IMR-90 (cell line): Measurements from ENCODE around the gene PRKAG2. TPM values are rescaled to one million over a fixed set of nuclear protein-coding genes. Genes with fewer than 3 reads are reported as not detected.

Experiments used
- ATAC-seq: fragments of 200-7000 bp; cut with Tn5 transposase; 2 replicates; pipeline ENCODE4 v1.9.1; 2020; ENCODE audit warnings: low read depth, mild to moderate bottlenecking, moderate library complexity
- BruUV-seq: library from RNA; stranded (reverse); fragments of 400-500 nt; replicated peaks from 2 replicates; lab custom pipeline; 2021; lab: Mats Ljungman, UMichigan
- CTCF ChIA-PET: fragments of 300-600 bp; formaldehyde crosslinking; extraction: SDS; loops from one replicate; lab custom pipeline; 2021; ENCODE audit warnings: antibody characterized with exemption; lab: Yijun Ruan, JAX
- POLR2A ChIA-PET: fragments of 300-600 bp; sonication (Branson Sonifier 250); formaldehyde crosslinking; loops from one replicate; lab custom pipeline; 2022; ENCODE audit warnings: antibody characterized with exemption; ENCODE audit not compliant: unreplicated experiment; lab: Charles Lee
- DNase-seq: peaks from one replicate; pipeline ENCODE4 v3.0.0; 2013
- H2AFZ ChIP-seq: replicated peaks from 2 replicates; pipeline ENCODE3; 2013; ENCODE audit warnings: low read length, mild to moderate bottlenecking; ENCODE audit not compliant: poor library complexity
- H2AK5ac ChIP-seq: 2 replicates; pipeline ENCODE4 v1.6.1; 2013; ENCODE audit warnings: low read depth, low read length, inconsistent platforms
- H2AK9ac ChIP-seq: replicated peaks from 2 replicates; pipeline ENCODE3; 2013; ENCODE audit warnings: mild to moderate bottlenecking, low read depth, low read length, moderate library complexity; ENCODE audit not compliant: poor library complexity
- H2BK120ac ChIP-seq: 2 replicates; pipeline ENCODE4 v1.6.1; 2013; ENCODE audit warnings: low read depth, low read length, inconsistent platforms
- H2BK15ac ChIP-seq: 3 replicates; pipeline ENCODE4 v1.6.1; 2013; ENCODE audit warnings: low read depth, low read length, inconsistent platforms
- H2BK20ac ChIP-seq: 2 replicates; pipeline ENCODE4 v1.6.1; 2013; ENCODE audit warnings: low read depth, mild to moderate bottlenecking, inconsistent platforms, low read length, moderate library complexity
- H2BK5ac ChIP-seq: 2 replicates; pipeline ENCODE4 v1.6.1; 2013; ENCODE audit warnings: mild to moderate bottlenecking, low read depth, low read length, inconsistent platforms; ENCODE audit not compliant: poor library complexity, severe bottlenecking
- H3K14ac ChIP-seq: replicated peaks from 2 replicates; pipeline ENCODE4 v1.6.1; 2013; ENCODE audit warnings: low read depth, low read length, inconsistent platforms
- H3K18ac ChIP-seq: 2 replicates; pipeline ENCODE4 v1.6.1; 2013; ENCODE audit warnings: low read depth, low read length, control low read depth
- H3K23ac ChIP-seq: 2 replicates; pipeline ENCODE4 v1.6.1; 2013; ENCODE audit warnings: low read depth, low read length, inconsistent platforms
- H3K27ac ChIP-seq: 2 replicates; pipeline ENCODE4 v1.5.1; 2013; ENCODE audit warnings: mild to moderate bottlenecking, control low read depth, low read length; ENCODE audit not compliant: insufficient read depth
- H3K27me3 ChIP-seq: 2 replicates; pipeline ENCODE4 v1.6.1; 2013; ENCODE audit warnings: low read length; ENCODE audit not compliant: control insufficient read depth, insufficient read depth
- H3K36me3 ChIP-seq: 2 replicates; pipeline ENCODE4 v1.6.1; 2013; ENCODE audit warnings: low read length, mixed read lengths; ENCODE audit not compliant: control insufficient read depth, insufficient read depth
- H3K4ac ChIP-seq: 2 replicates; pipeline ENCODE4 v1.6.1; 2013; ENCODE audit warnings: low read depth, low read length, inconsistent platforms
- H3K4me1 ChIP-seq: 2 replicates; pipeline ENCODE4 v1.6.1; 2013; ENCODE audit warnings: low read length, mixed read lengths; ENCODE audit not compliant: control insufficient read depth, insufficient read depth
- H3K4me2 ChIP-seq: 2 replicates; pipeline ENCODE4 v1.6.1; 2013; ENCODE audit warnings: low read depth, mild to moderate bottlenecking, control low read depth, low read length, moderate library complexity
- H3K4me3 ChIP-seq: 2 replicates; pipeline ENCODE4 v1.5.1; 2013; ENCODE audit warnings: low read depth, mild to moderate bottlenecking, control low read depth, low read length, moderate library complexity; ENCODE audit not compliant: insufficient read depth
- H3K56ac ChIP-seq: 2 replicates; pipeline ENCODE4 v1.6.1; 2013; ENCODE audit warnings: low read length, inconsistent platforms; ENCODE audit not compliant: insufficient read depth; ENCODE audit errors: extremely low read depth
- H3K79me1 ChIP-seq, 2 experiments: 2 replicates each; pipeline ENCODE4 v1.6.1; 2013; ENCODE audit warnings: low read length in 2 of 2, inconsistent platforms in 1 of 2, low read depth in 1 of 2
- H3K9ac ChIP-seq: 2 replicates; pipeline ENCODE4 v1.6.1; 2013; ENCODE audit warnings: low read depth, low read length, control low read depth
- H3K9me1 ChIP-seq: 2 replicates; pipeline ENCODE4 v1.6.1; 2013; ENCODE audit warnings: low read length, inconsistent platforms; ENCODE audit not compliant: insufficient read depth
- H3K9me3 ChIP-seq: 2 replicates; pipeline ENCODE4 v1.6.1; 2013; ENCODE audit warnings: low read length; ENCODE audit not compliant: control insufficient read depth, insufficient read depth
- H4K20me1 ChIP-seq: 2 replicates; pipeline ENCODE4 v1.6.1; 2013; ENCODE audit warnings: low read length, inconsistent platforms; ENCODE audit not compliant: insufficient read depth
- H4K5ac ChIP-seq: 2 replicates; pipeline ENCODE4 v1.6.1; 2013; ENCODE audit warnings: mild to moderate bottlenecking, low read depth, low read length, control low read depth
- H4K8ac ChIP-seq, 2 experiments: 2 replicates each; pipeline ENCODE4 v1.6.1; 2013; ENCODE audit warnings: low read depth in 2 of 2, low read length in 2 of 2, control low read depth in 1 of 2, inconsistent platforms in 1 of 2
- H4K91ac ChIP-seq: 2 replicates; pipeline ENCODE4 v1.6.1; 2013; ENCODE audit warnings: low read depth, low read length, inconsistent platforms; ENCODE audit not compliant: insufficient read depth
- BHLHE40 ChIP-seq: fragments of 150-350 bp; IDR thresholded peaks from 2 replicates; pipeline ENCODE4 v1.6.1; 2016; ENCODE audit warnings: mild to moderate bottlenecking, low read depth, low read length
- CEBPB ChIP-seq: IDR thresholded peaks from 2 replicates; pipeline ENCODE4 v1.6.1; 2012; ENCODE audit warnings: low read depth, low read length, improper control_type of control experiment
- CTCF ChIP-seq: conservative IDR thresholded peaks from 2 replicates; pipeline ENCODE4 v1.5.1; 2012; ENCODE audit warnings: mild to moderate bottlenecking, low read depth, low read length, improper control_type of control experiment
- MAFK ChIP-seq: IDR thresholded peaks from 2 replicates; pipeline ENCODE4 v1.6.1; 2012; ENCODE audit warnings: low read depth, low read length, improper control_type of control experiment
- MAZ ChIP-seq: IDR thresholded peaks from 2 replicates; pipeline ENCODE4 v1.6.1; 2012; ENCODE audit warnings: low read depth, mild to moderate bottlenecking, low read length, improper control_type of control experiment, moderate library complexity, borderline replicate concordance
- MXI1 ChIP-seq: IDR thresholded peaks from 2 replicates; pipeline ENCODE4 v1.6.1; 2012; ENCODE audit warnings: low read depth, mild to moderate bottlenecking, low read length, moderate library complexity, borderline replicate concordance
- POLR2A ChIP-seq: IDR thresholded peaks from 2 replicates; pipeline ENCODE4 v1.6.1; 2012; ENCODE audit warnings: mild to moderate bottlenecking, low read depth, low read length
- RAD21 ChIP-seq: IDR thresholded peaks from 2 replicates; pipeline ENCODE4 v1.6.1; 2012; ENCODE audit warnings: low read length, improper control_type of control experiment
- RFX5 ChIP-seq: IDR thresholded peaks from 2 replicates; pipeline ENCODE4 v1.8.0; 2012; ENCODE audit warnings: low read depth, mild to moderate bottlenecking, low read length, moderate library complexity
- WGBS, 2 experiments: methylation state at CpG; one replicate each; pipeline versions ENCODE4 v1.1.5 to v1.1.7; 2013; ENCODE audit warnings: missing lambda C conversion rate in 2 of 2; ENCODE audit not compliant: insufficient read length in 1 of 2; ENCODE audit errors: extremely low coverage in 2 of 2; 5-methylcytosine and 5-hydroxymethylcytosine counted together
- dilution Hi-C: fragments of 300-500 bp; cut with HindIII; formaldehyde crosslinking; loops from one replicate; pipeline ENCODE4 v1.14.3; 2018; ENCODE audit warnings: low sequenced_read_pairs; ENCODE audit not compliant: unreplicated experiment
- in situ Hi-C: fragments of 300-500 bp; cut with MboI; formaldehyde crosslinking; loops from 3 replicates; pipeline ENCODE4 v1.14.3; 2019; ENCODE audit warnings: low sequenced_read_pairs, inconsistent platforms, mixed read lengths
- intact Hi-C: fragments of 100-400 bp; cut with micrococcal nuclease; formaldehyde crosslinking; loops from 2 replicates; pipeline ENCODE4 v1.10.0; 2022
- polyA plus RNA-seq, 3 experiments: library from polyadenylated mRNA; depleted of rRNA; stranded (reverse); fragments of >200 nt; gene quantifications; 2 replicates each; pipeline ENCODE4 v1.2.3, GENCODE V29; 2012; ENCODE audit warnings: low replicate concordance in 1 of 3
- total RNA-seq: library from RNA; depleted of rRNA; stranded (reverse); fragments of >200 nt; gene quantifications from 2 replicates; pipeline ENCODE4 v1.2.3, GENCODE V29; 2012
- TF ChIP-seq, protein P1 (sequence below): fragments of 150-350 bp; IDR thresholded peaks from 2 replicates; pipeline ENCODE4 v1.6.1; 2017; ENCODE audit warnings: mild to moderate bottlenecking, antibody characterized with exemption, low read length, low read depth

The PRKAG2 gene
- total and polyA plus RNA-seq, 2 of the 4 experiments (the other 2 are of a cell fraction), result 15.4 to 21.6 TPM

GRCh38 chr7:151800391-151800790 is 76.5 kb downstream of the PRKAG2 start:
- Histone ChIP-seq H3K36me3 (no peaks in the 10 kb centered on the region), H3K23ac (no peak overlapping the region), H3K14ac (no peak overlapping the region), H2AFZ (no peak overlapping the region), H3K56ac (no peak overlapping the region), H2BK5ac (no peak overlapping the region), H3K9ac (no peak overlapping the region), H4K20me1 (no peaks in the 10 kb centered on the region), H2AK5ac (no peak overlapping the region), H3K4me2 (no peak overlapping the region), H3K27me3 (peaks cover 25% of the 10 kb centered on the region), H3K4ac (no peak overlapping the region), H4K5ac (no peak overlapping the region), H2BK120ac (no peak overlapping the region), H3K27ac (no peak overlapping the region), H3K4me3 (no peak overlapping the region), H3K79me1 (no peaks in the 10 kb centered on the region), H3K9me1 (peaks cover 10% of the 10 kb centered on the region; the same call in 1 of the 2 replicates), H2BK15ac (no peak overlapping the region), H2BK20ac (no peak overlapping the region), H2AK9ac (no peak overlapping the region), H3K18ac (no peak overlapping the region), H3K9me3 (no peaks in the 10 kb centered on the region), H4K8ac (no peak overlapping the region), H3K4me1 (no peaks in the 10 kb centered on the region), H4K91ac (no peak overlapping the region)
- intact Hi-C loops, result no loop called here
- no CpG with 5 or more reads among the region's 7 CpGs for WGBS, 2 experiments
- TF ChIP-seq RFX5 (no peak), BHLHE40 (no peak), CTCF (no peak), CEBPB (no peak), RAD21 (no peak), POLR2A (no peak), MXI1 (no peak), MAZ (no peak), MAFK (no peak)
- TF ChIP-seq, protein P1, sequence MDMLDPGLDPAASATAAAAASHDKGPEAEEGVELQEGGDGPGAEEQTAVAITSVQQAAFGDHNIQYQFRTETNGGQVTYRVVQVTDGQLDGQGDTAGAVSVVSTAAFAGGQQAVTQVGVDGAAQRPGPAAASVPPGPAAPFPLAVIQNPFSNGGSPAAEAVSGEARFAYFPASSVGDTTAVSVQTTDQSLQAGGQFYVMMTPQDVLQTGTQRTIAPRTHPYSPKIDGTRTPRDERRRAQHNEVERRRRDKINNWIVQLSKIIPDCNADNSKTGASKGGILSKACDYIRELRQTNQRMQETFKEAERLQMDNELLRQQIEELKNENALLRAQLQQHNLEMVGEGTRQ, result no peak
- CTCF ChIA-PET, result interaction anchor here (0.6 kb wide), 1 partner anchor 9 kb away, joined by 4 read pairs; no protein-coding TSS in a partner anchor
- dilution Hi-C loops, result no loop called here
- BruUV-seq, result no TSS peak
- ATAC-seq, result no peak
- no peak for DNase-seq
- POLR2A ChIA-PET, result interaction anchor here (0.7 kb wide), 1 partner anchor 15 kb away, joined by 4 read pairs; no protein-coding TSS in a partner anchor
- in situ Hi-C loops, result no loop called here
